Smooth muscle cell (in vitro differentiated cells): ENCODE results near the gene IRF8. TPM values are rescaled to one million over a fixed set of nuclear protein-coding genes. Genes with fewer than 3 reads are reported as not detected.

Source experiments
- DNase-seq: peaks from one replicate; lab custom pipeline; 2025; ENCODE audit not compliant: unreplicated experiment; lab: John Stamatoyannopoulos, UW
- H2AFZ ChIP-seq: fragments of 200-600 bp; sonication (generic); 2 replicates; pipeline ENCODE4 v1.6.0; 2016; ENCODE audit warnings: antibody characterized with exemption, low read depth, mild to moderate bottlenecking
- H3F3A ChIP-seq: fragments of 200-600 bp; sonication (generic); 2 replicates; pipeline ENCODE4 v1.6.0; 2017; ENCODE audit warnings: antibody characterized with exemption, low read depth
- H3K27ac ChIP-seq: fragments of 200-600 bp; sonication (generic); 2 replicates; pipeline ENCODE4 v1.5.1; 2016; ENCODE audit warnings: low read depth, mild to moderate bottlenecking
- H3K27me3 ChIP-seq: fragments of 200-600 bp; sonication (generic); 2 replicates; pipeline ENCODE4 v1.6.1; 2016; ENCODE audit warnings: low read depth, mild to moderate bottlenecking
- H3K36me3 ChIP-seq: fragments of 200-600 bp; sonication (generic); 2 replicates; pipeline ENCODE4 v1.5.1; 2016; ENCODE audit warnings: low read depth
- H3K4me1 ChIP-seq: fragments of 200-600 bp; sonication (generic); 2 replicates; pipeline ENCODE4 v1.5.1; 2016; ENCODE audit warnings: low read depth
- H3K4me2 ChIP-seq: fragments of 200-600 bp; sonication (generic); 2 replicates; pipeline ENCODE4 v1.6.0; 2016; ENCODE audit warnings: mild to moderate bottlenecking
- H3K4me3 ChIP-seq: fragments of 200-600 bp; sonication (generic); 2 replicates; pipeline ENCODE4 v1.5.1; 2016; ENCODE audit warnings: mild to moderate bottlenecking
- H3K79me2 ChIP-seq: fragments of 200-600 bp; sonication (generic); 2 replicates; pipeline ENCODE4 v1.6.0; 2016; ENCODE audit warnings: low read depth, mild to moderate bottlenecking
- H3K9ac ChIP-seq: fragments of 200-600 bp; sonication (generic); 2 replicates; pipeline ENCODE4 v1.6.0; 2016; ENCODE audit warnings: low read depth
- H3K9me3 ChIP-seq: fragments of 200-600 bp; sonication (generic); replicated peaks from 2 replicates; pipeline ENCODE4 v1.5.1; 2016; ENCODE audit warnings: low read depth
- H4K20me1 ChIP-seq: fragments of 200-600 bp; sonication (generic); 2 replicates; pipeline ENCODE4 v1.6.0; 2016; ENCODE audit warnings: low read depth
- CTCF ChIP-seq: fragments of 200-600 bp; sonication (generic); IDR thresholded peaks from 2 replicates; pipeline ENCODE4 v1.5.1; 2017; ENCODE audit warnings: borderline replicate concordance, mild to moderate bottlenecking, antibody characterized with exemption; ENCODE audit not compliant: insufficient read depth, poor library complexity, severe bottlenecking
- WGBS: methylation state at CpG from one replicate; pipeline ENCODE4 v1.1.7; 2016; ENCODE audit warnings: low lambda C conversion rate; 5-methylcytosine and 5-hydroxymethylcytosine counted together
- polyA plus RNA-seq: library from polyadenylated mRNA; unstranded; fragments of >200 nt; fragmentation: Nextera tagmentation; extraction: Ambion mirVana; gene quantifications from 2 replicates; pipeline ENCODE4 v1.2.1, GENCODE V29; 2016
- total RNA-seq: library from RNA; depleted of rRNA; stranded (reverse); fragments of >200 nt; gene quantifications from 2 replicates; pipeline ENCODE4 v1.2.3, GENCODE V29; 2014

IRF8 gene
- total and polyA plus RNA-seq, 2 experiments from 2014 or later = 0.88 to 3.4 TPM

GRCh38 chr16:85880861-85881260, 18.1 kb upstream of the IRF8 start:
- TF ChIP-seq CTCF = no peak
- H3K9ac ChIP-seq = no peak overlapping the region

GRCh38 chr16:85881436-85881835, 17.5 kb upstream of the IRF8 start:
- H3K4me1 ChIP-seq = no peaks in the 10 kb centered on the region
- no peak for DNase-seq
- no peak overlapping the region for H3K4me2 ChIP-seq
- no peak for TF ChIP-seq CTCF
- no peaks in the 10 kb centered on the region for H4K20me1 ChIP-seq
- no peaks in the 10 kb centered on the region for H3F3A ChIP-seq
- no peak overlapping the region for H3K27ac ChIP-seq
- H3K9me3 ChIP-seq = no peaks in the 10 kb centered on the region
- H3K79me2 ChIP-seq = no peaks in the 10 kb centered on the region
- no peak overlapping the region for H3K9ac ChIP-seq
- H3K27me3 ChIP-seq = peaks cover 47% of the 10 kb centered on the region
- no peak overlapping the region for H2AFZ ChIP-seq
- no peaks in the 10 kb centered on the region for H3K36me3 ChIP-seq
- WGBS = 62% methylated on average over 3 of the region's 3 CpGs
- H3K4me3 ChIP-seq = no peak overlapping the region

More at GRCh38 chr16:85880861-85881260, 18.1 kb upstream of the IRF8 start:
- Histone ChIP-seq H3K27me3 (peaks cover 41% of the 10 kb centered on the region), H3F3A (no peaks in the 10 kb centered on the region), H3K4me1 (no peaks in the 10 kb centered on the region), H3K4me2 (no peak overlapping the region), H3K36me3 (no peaks in the 10 kb centered on the region), H3K4me3 (no peak overlapping the region), H3K27ac (no peak overlapping the region), H4K20me1 (no peaks in the 10 kb centered on the region), H3K9me3 (no peaks in the 10 kb centered on the region), H2AFZ (no peak overlapping the region), H3K79me2 (no peaks in the 10 kb centered on the region)
- WGBS = 92% methylated on average over 3 of the region's 3 CpGs
- no peak for DNase-seq

- H3K27me3 ChIP-seq = peaks cover 53% of the 10 kb centered on the region
- H3K27ac ChIP-seq = no peak overlapping the region
- no peak for TF ChIP-seq CTCF
- H3K4me1 ChIP-seq = no peaks in the 10 kb centered on the region
- H3K36me3 ChIP-seq = no peaks in the 10 kb centered on the region
- H3K79me2 ChIP-seq = no peaks in the 10 kb centered on the region
- H4K20me1 ChIP-seq = no peaks in the 10 kb centered on the region
- DNase-seq = no peak
- no peak overlapping the region for H2AFZ ChIP-seq
- WGBS = 66% methylated on average over 4 of the region's 4 CpGs
- H3K9ac ChIP-seq = no peak overlapping the region
- no peak overlapping the region for H3K4me3 ChIP-seq
- no peaks in the 10 kb centered on the region for H3K9me3 ChIP-seq
- H3F3A ChIP-seq = no peaks in the 10 kb centered on the region
- no peak overlapping the region for H3K4me2 ChIP-seq
Observed at GRCh38 chr16:85882181-85882810, 16.7 kb upstream of the IRF8 start.

GRCh38 chr16:85883813-85884212, 15.1 kb upstream of the IRF8 start:
- no peak overlapping the region for H3K27ac ChIP-seq
- no peak overlapping the region for H2AFZ ChIP-seq
- no peak overlapping the region for H3K4me3 ChIP-seq
- no peaks in the 10 kb centered on the region for H3K79me2 ChIP-seq
- H3K9me3 ChIP-seq = no peaks in the 10 kb centered on the region
- WGBS = 93% methylated on average over 14 of the region's 14 CpGs
- no peaks in the 10 kb centered on the region for H3F3A ChIP-seq
- H3K36me3 ChIP-seq = no peaks in the 10 kb centered on the region
- peaks cover 53% of the 10 kb centered on the region for H3K27me3 ChIP-seq
- DNase-seq = no peak
- no peak for TF ChIP-seq CTCF
- no peaks in the 10 kb centered on the region for H3K4me1 ChIP-seq
- H3K9ac ChIP-seq = no peak overlapping the region
- no peaks in the 10 kb centered on the region for H4K20me1 ChIP-seq
- H3K4me2 ChIP-seq = no peak overlapping the region
